Measurements from ENCODE around the gene OR6K3.

The OR6K3 gene

GRCh38 chr1:158686111-158687009, 34.2 kb downstream of the OR6K3 start, which contains the start of gene SPTA1:
SPTA1 (minus strand) TSS chr1:158686715; CDS start chr1:158686517, 198 bp downstream.
- no peak for DNase-seq

DNA sequence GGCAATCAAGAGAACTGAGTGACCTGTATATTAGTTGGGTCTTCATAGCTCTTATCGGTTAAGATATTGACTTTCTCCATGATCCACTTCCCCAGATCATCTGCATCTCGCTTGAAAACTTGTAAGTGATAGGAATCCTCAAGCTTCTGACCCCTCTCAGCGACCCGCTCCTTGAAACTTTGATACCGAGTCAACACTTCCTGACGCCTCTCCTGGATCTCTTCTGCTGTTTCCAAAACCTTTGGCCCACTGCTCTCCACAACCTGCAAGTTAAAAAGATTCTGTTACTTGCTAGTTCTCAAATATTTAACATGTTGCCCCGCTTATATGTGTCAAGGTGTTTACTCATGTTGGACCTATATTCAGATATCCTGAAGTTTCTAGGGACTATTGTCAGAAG, 35.4 kb downstream of the OR6K3 start:
- no peak for DNase-seq

DNA sequence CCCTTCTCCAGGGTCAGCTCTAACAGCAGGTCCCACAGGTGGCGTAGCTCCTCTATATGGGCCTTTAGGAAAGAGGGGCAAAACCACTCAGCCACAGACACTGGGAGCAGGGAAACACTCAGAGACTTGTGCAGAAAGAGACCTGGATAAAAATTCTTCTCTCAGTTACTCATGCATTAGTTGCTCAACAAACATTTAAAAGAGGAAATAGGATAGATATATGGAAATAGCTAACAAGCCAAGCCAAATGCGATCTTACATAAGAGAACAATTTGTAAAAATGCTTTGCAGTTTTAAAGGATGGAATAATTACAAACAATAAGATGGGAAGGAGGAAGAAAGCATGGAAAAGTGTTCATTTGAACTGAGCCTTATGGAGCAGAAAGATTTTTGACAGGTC, 38.9 kb downstream of the OR6K3 start:
- no peak for DNase-seq

DNA sequence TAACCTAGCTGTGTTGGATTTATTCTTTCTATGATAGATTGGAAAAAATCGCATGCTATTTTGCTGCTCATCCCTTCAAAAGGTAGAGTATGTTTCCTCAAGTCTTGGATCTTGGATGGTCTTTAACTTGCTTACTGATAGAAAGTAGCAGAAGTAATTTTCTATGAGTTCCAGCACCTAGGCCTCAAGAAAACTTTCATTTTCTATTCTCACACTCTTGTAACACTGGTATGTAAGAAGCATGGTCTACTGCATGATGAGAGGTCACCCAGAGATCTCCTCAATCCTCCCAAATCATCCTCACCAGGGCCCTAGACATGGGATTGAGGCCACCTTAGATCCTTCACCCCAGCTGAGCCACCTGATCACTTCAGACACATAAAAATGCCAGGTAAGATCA, 41.2 kb downstream of the OR6K3 start:
- no peak for DNase-seq

DNA sequence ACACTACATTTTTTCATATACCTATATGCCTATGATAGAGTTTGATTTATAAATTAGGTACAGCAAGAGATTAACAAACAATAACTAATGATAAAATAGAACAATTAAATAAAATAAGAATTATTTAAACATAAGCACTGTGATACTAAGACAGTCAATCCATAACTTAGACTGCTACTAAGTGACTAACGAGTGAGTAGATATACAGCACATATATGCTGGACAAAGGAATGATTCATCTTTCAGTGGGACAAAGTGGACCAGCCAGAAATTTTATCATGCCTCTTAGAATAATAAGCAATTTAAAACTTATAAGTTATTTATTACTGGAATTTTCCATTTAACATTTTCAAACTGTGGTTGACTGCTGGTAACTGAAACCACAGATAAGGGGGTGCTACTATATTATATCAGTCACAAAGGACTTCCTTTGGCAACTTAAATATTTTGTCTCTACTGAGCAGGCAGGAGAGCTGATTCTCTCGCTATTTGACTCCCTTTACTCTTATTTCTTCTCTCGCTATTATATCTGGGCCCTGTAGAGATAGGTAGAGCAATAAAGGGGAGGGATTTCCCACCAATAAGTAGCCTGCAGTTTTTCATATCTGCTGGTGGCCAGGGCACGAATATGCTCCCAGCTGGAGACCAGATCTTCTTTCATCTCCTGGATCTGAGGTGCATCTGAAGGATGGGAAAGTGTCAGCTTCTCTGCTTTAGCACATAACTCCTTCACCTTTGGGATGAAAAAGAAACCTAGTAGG, 44.8 kb downstream of the OR6K3 start:
- DNase-seq, result no peak

- no peak for DNase-seq
Measured at GRCh38 chr1:158674302-158674701, 46.2 kb downstream of the OR6K3 start.

All from NCI-H1930 (cell line).